K562 (cell line): Measurements from ENCODE around the gene PRUNE1. TPM values are rescaled to one million over a fixed set of nuclear protein-coding genes. Genes with fewer than 3 reads are reported as not detected.
A peak's percentile ranks its signal among the peaks of the same experiment; 100 is the strongest.

ENCODE experiments used
- ATAC-seq: fragments of 200-7000 bp; cut with Tn5 transposase; 3 replicates; pipeline ENCODE4 v1.9.1; 2020; ENCODE audit warnings: moderate library complexity
- BruUV-seq: library from RNA; stranded (reverse); fragments of 400-500 nt; replicated peaks from 2 replicates; lab custom pipeline; 2021; lab: Mats Ljungman, UMichigan
- CTCF ChIA-PET: fragments of 300-600 bp; formaldehyde crosslinking; extraction: SDS; loops from one replicate; lab custom pipeline; 2021; ENCODE audit warnings: low intra/inter-chr PET ratio; lab: Yijun Ruan, JAX
- POLR2A ChIA-PET: fragments of 300-600, 350-650 bp; sonication (Branson Sonifier 250); formaldehyde crosslinking; extraction: SDS; loops from one replicate; lab custom pipeline; 2021; ENCODE audit warnings: antibody characterized with exemption, inconsistent platforms; lab: Yijun Ruan, JAX
- DNase-seq, 4 experiments: peaks; one replicate each; pipeline versions ENCODE4 v3.0.0 to v3.0.0-alpha.2; 2011 to 2018; ENCODE audit warnings: low spot score in 3 of 4, mixed read lengths in 3 of 4; ENCODE audit errors: extremely low read depth in 1 of 4
- FAIRE-seq: peaks from 2 replicates; lab custom pipeline; 2011; peaks lifted over from hg19 to GRCh38; lab: Jason Lieb, UNC
- H2AFZ ChIP-seq: 2 replicates; pipeline ENCODE4 v1.6.0; 2011; ENCODE audit warnings: low read depth, low read length, control low read depth, inconsistent platforms
- H3K27ac ChIP-seq: fragments of 200-600 bp; 3 replicates; pipeline ENCODE4 v1.8.0; 2011; ENCODE audit warnings: low read depth, mild to moderate bottlenecking, control low read depth, inconsistent platforms, low read length, moderate library complexity, mixed read lengths; ENCODE audit errors: extremely low read depth
- H3K27me3 ChIP-seq, 2 experiments: fragments of 300-600 bp in 1 of 2; 2 replicates in 1 of 2; 3 replicates in 1 of 2; pipeline versions ENCODE4 v1.6.0 to v1.8.0; 2011; ENCODE audit warnings: inconsistent platforms in 2 of 2, low read length in 2 of 2, mild to moderate bottlenecking in 1 of 2, mixed read lengths in 1 of 2, moderate library complexity in 1 of 2; ENCODE audit not compliant: control insufficient read depth in 2 of 2, insufficient read depth in 2 of 2
- H3K36me3 ChIP-seq: fragments of 300-600 bp; 3 replicates; pipeline ENCODE4 v1.8.0; 2011; ENCODE audit warnings: mild to moderate bottlenecking, low read length, inconsistent platforms; ENCODE audit not compliant: control insufficient read depth, insufficient read depth
- H3K4me1 ChIP-seq, 2 experiments: fragments of 200-600 bp in 1 of 2; replicated peaks in 1 of 2; 2 replicates in 1 of 2; 3 replicates in 1 of 2; pipeline versions ENCODE4 v1.5.1 to v1.8.0; 2011; ENCODE audit warnings: inconsistent platforms in 2 of 2, low read length in 2 of 2, mild to moderate bottlenecking in 1 of 2, mixed read lengths in 1 of 2, moderate library complexity in 1 of 2; ENCODE audit not compliant: control insufficient read depth in 2 of 2, insufficient read depth in 2 of 2
- H3K4me2 ChIP-seq: 2 replicates; pipeline ENCODE4 v1.6.1; 2011; ENCODE audit warnings: low read length, control low read depth, inconsistent platforms, mixed read lengths; ENCODE audit not compliant: insufficient read depth
- H3K4me3 ChIP-seq: fragments of 200-600 bp; sonication (generic), shearing (Covaris generic); 2 replicates; pipeline ENCODE4 v1.5.1; 2016; ENCODE audit warnings: control low read depth, inconsistent platforms
- H3K79me2 ChIP-seq: fragments of 200-600 bp; 3 replicates; pipeline ENCODE4 v1.8.0; 2011; ENCODE audit warnings: low read length, inconsistent platforms; ENCODE audit not compliant: control insufficient read depth, insufficient read depth
- H3K9ac ChIP-seq, 2 experiments: 2 replicates each; pipeline versions ENCODE4 v1.6.0 to v1.6.1; 2011; ENCODE audit warnings: low read depth in 2 of 2, low read length in 2 of 2, control low read depth in 1 of 2, inconsistent platforms in 1 of 2, mild to moderate bottlenecking in 1 of 2, mixed read lengths in 1 of 2; ENCODE audit not compliant: insufficient read depth in 1 of 2
- H3K9me1 ChIP-seq: one replicate; pipeline ENCODE4 v1.6.0; 2011; ENCODE audit warnings: inconsistent platforms, mild to moderate bottlenecking, low read length, moderate library complexity; ENCODE audit not compliant: control insufficient read depth, insufficient read depth
- H3K9me3 ChIP-seq: replicated peaks from 2 replicates; pipeline ENCODE4 v1.5.1; 2011; ENCODE audit warnings: low read depth, low read length, inconsistent platforms; ENCODE audit not compliant: control insufficient read depth, insufficient read depth
- H4K20me1 ChIP-seq: replicated peaks from 2 replicates; pipeline ENCODE4 v1.6.1; 2011; ENCODE audit warnings: low read length, inconsistent platforms, mixed read lengths; ENCODE audit not compliant: control insufficient read depth, insufficient read depth
- HMG20A ChIP-seq: fragments of 450-650 bp; formaldehyde crosslinking; conservative IDR thresholded peaks from 2 replicates; pipeline ENCODE4 v1.4.0; 2020; ENCODE audit warnings: mild to moderate bottlenecking, mixed read lengths
- STAG1 ChIP-seq: sonication (generic); formaldehyde crosslinking; IDR thresholded peaks from 2 replicates; pipeline ENCODE4 v1.5.0; 2020; ENCODE audit warnings: missing genetic modification reagents, borderline replicate concordance
- ZBED1 ChIP-seq: IDR thresholded peaks from 2 replicates; pipeline ENCODE4 v1.6.1; 2014
- ZNF165 ChIP-seq: fragments of 250-450 bp; sonication (Bioruptor Pico); IDR thresholded peaks from 2 replicates; pipeline ENCODE4 v1.4.0; 2020; ENCODE audit warnings: borderline replicate concordance
- ZNF584 ChIP-seq: fragments of 200-800 bp; sonication (Bioruptor generic); IDR thresholded peaks from 2 replicates; pipeline ENCODE4 v1.6.1; 2016; ENCODE audit warnings: low read depth, mild to moderate bottlenecking, missing genetic modification characterization, missing compliant biosample characterization
- ZNF717 ChIP-seq: fragments of 250-450 bp; sonication (Bioruptor Pico); IDR thresholded peaks from 2 replicates; pipeline ENCODE4 v1.5.0; 2021
- WGBS: fragments of 100-300 bp; shearing (Covaris generic); methylation state at CpG from one replicate; pipeline ENCODE4 v1.1.6; 2016; ENCODE audit warnings: low coverage, mixed read lengths; ENCODE audit not compliant: insufficient coverage; ENCODE audit errors: missing lambda C conversion rate; 5-methylcytosine and 5-hydroxymethylcytosine counted together
- in situ Hi-C: fragments of 300-500 bp; cut with MboI; formaldehyde crosslinking; loops from 4 replicates; pipeline ENCODE4 v1.15.0; 2018; ENCODE audit warnings: inconsistent platforms, mixed read lengths
- intact Hi-C: fragments of 100-400 bp; cut with micrococcal nuclease; formaldehyde crosslinking; loops from 2 replicates; pipeline ENCODE4 v1.14.2; 2022
- polyA plus RNA-seq, 8 experiments: library from polyadenylated mRNA; depleted of rRNA in 4 of 8; stranded (reverse) in 5 of 8; unstranded in 3 of 8; fragments of >200 nt; fragmentation: Nextera tagmentation in 2 of 8; fragmentation: Illumina TruSeq in 1 of 8; extraction: Ambion mirVana in 2 of 8; extraction: Trizol in 1 of 8; gene quantifications; 2 replicates each; pipeline versions ENCODE4 v1.2.1 to v1.2.3, GENCODE V29; 2011 to 2014; ENCODE audit warnings: inconsistent platforms in 1 of 8, missing spikeins in 1 of 8
- total RNA-seq, 7 experiments: library from RNA; depleted of rRNA in 6 of 7; stranded (reverse); fragments of >200 nt in 6 of 7; fragmentation: Illumina TruSeq in 2 of 7; extraction: Trizol in 2 of 7; gene quantifications; 2 replicates each; pipeline versions ENCODE4 v1.2.1 to v1.2.3, GENCODE V29; 2011 to 2021; ENCODE audit warnings: low replicate concordance in 1 of 7
- TF ChIP-seq, protein P1 (sequence below): fragments of 450-650 bp; IDR thresholded peaks from 2 replicates; pipeline ENCODE4 v1.6.1; 2016; ENCODE audit warnings: low read depth
- TF ChIP-seq, protein P2 (sequence below): IDR thresholded peaks from 2 replicates; pipeline ENCODE4 v1.6.1; 2014; ENCODE audit warnings: antibody characterized with exemption
- TF ChIP-seq, protein P3 (sequence below): fragments of 450-650 bp; IDR thresholded peaks from one replicate; pipeline ENCODE4 v1.6.1; 2018; ENCODE audit warnings: mild to moderate bottlenecking, moderate library complexity; ENCODE audit not compliant: partially characterized antibody

The PRUNE1 gene
- total and polyA plus RNA-seq, 9 of the 15 experiments (the other 6 are each of a cell fraction or from before 2014, with no cell fraction given) = 16.7 to 48.3 (median 26.2) TPM

- Histone ChIP-seq H4K20me1 (no peaks in the 10 kb centered on the region), H3K4me1 (peaks cover 46 to 49% of the 10 kb centered on the region in 2 experiments), H3K9ac (peak overlapping the region; percentile 67 to 81; a peak in 2 of 4 replicates), H3K36me3 (peaks cover 11% of the 10 kb centered on the region; the same call in 2 of the 3 replicates), H3K27me3 (no peaks in the 10 kb centered on the region), H3K79me2 (peaks cover 1% of the 10 kb centered on the region; the same call in 1 of the 3 replicates), H3K9me3 (no peaks in the 10 kb centered on the region), H3K4me3 (no peak overlapping the region), H3K4me2 (peak overlapping the region; percentile 67; the same call in 1 of the 2 replicates), H2AFZ (peak overlapping the region; percentile 88), H3K9me1 (no peaks in the 10 kb centered on the region), H3K27ac (peak overlapping the region; percentile 80)
- CTCF ChIA-PET = no interaction called here
- in situ Hi-C loops (loop anchor here (5.0 to 10.0 kb wide), 2 partner anchors 435 to 743 kb away; partner anchors contain the start of gene CA14), intact Hi-C loops (loop anchor here (5.0 to 10.0 kb wide), 3 partner anchors 165 to 743 kb away; partner anchors contain the start of gene CA14)
- no peak for FAIRE-seq
- POLR2A ChIA-PET = interaction anchor here (0.7 to 1.8 kb wide), 6 partner anchors 10 to 764 kb away, joined by 3 to 7 read pairs (median 3); partner anchors contain the start of gene ANP32E
- TF ChIP-seq STAG1 (CRISPR knock-in tag) (no peak), ZBED1 (no peak), ZNF717 (CRISPR knock-in tag) (no peak), ZNF584 (peak; percentile 11; the same call in 1 of the 2 replicates), HMG20A (CRISPR knock-in tag) (no peak), ZNF165 (CRISPR knock-in tag) (0 out of 2 replicates have a peak, but pooled peaks have one; percentile 24)
- TF ChIP-seq, protein P1, sequence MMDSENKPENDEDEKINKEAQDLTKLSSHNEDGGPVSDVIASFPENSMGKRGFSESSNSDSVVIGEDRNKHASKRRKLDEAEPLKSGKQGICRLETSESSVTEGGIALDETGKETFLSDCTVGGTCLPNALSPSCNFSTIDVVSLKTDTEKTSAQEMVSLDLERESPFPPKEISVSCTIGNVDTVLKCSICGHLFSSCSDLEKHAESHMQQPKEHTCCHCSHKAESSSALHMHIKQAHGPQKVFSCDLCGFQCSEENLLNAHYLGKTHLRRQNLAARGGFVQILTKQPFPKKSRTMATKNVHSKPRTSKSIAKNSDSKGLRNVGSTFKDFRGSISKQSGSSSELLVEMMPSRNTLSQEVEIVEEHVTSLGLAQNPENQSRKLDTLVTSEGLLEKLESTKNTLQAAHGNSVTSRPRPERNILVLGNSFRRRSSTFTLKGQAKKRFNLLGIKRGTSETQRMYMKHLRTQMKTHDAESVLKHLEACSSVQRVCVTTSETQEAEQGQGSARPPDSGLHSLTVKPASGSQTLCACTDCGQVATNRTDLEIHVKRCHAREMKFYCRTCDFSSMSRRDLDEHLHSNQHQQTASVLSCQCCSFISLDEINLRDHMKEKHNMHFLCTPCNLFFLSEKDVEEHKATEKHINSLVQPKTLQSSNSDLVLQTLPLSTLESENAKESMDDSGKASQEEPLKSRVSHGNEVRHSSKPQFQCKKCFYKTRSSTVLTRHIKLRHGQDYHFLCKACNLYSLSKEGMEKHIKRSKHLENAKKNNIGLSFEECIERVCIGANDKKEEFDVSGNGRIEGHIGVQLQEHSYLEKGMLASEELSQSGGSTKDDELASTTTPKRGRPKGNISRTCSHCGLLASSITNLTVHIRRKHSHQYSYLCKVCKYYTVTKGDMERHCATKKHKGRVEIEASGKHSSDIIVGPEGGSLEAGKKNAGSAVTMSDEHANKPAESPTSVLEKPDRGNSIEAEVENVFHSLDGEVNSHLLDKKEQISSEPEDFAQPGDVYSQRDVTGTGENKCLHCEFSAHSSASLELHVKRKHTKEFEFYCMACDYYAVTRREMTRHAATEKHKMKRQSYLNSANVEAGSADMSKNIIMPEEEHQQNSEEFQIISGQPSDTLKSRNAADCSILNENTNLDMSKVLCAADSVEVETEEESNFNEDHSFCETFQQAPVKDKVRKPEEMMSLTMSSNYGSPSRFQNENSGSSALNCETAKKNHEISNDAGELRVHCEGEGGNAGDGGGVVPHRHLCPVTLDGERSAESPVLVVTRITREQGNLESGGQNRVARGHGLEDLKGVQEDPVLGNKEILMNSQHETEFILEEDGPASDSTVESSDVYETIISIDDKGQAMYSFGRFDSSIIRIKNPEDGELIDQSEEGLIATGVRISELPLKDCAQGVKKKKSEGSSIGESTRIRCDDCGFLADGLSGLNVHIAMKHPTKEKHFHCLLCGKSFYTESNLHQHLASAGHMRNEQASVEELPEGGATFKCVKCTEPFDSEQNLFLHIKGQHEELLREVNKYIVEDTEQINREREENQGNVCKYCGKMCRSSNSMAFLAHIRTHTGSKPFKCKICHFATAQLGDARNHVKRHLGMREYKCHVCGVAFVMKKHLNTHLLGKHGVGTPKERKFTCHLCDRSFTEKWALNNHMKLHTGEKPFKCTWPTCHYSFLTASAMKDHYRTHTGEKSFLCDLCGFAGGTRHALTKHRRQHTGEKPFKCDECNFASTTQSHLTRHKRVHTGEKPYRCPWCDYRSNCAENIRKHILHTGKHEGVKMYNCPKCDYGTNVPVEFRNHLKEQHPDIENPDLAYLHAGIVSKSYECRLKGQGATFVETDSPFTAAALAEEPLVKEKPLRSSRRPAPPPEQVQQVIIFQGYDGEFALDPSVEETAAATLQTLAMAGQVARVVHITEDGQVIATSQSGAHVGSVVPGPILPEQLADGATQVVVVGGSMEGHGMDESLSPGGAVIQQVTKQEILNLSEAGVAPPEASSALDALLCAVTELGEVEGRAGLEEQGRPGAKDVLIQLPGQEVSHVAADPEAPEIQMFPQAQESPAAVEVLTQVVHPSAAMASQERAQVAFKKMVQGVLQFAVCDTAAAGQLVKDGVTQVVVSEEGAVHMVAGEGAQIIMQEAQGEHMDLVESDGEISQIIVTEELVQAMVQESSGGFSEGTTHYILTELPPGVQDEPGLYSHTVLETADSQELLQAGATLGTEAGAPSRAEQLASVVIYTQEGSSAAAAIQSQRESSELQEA = no peak
- TF ChIP-seq, protein P2, sequence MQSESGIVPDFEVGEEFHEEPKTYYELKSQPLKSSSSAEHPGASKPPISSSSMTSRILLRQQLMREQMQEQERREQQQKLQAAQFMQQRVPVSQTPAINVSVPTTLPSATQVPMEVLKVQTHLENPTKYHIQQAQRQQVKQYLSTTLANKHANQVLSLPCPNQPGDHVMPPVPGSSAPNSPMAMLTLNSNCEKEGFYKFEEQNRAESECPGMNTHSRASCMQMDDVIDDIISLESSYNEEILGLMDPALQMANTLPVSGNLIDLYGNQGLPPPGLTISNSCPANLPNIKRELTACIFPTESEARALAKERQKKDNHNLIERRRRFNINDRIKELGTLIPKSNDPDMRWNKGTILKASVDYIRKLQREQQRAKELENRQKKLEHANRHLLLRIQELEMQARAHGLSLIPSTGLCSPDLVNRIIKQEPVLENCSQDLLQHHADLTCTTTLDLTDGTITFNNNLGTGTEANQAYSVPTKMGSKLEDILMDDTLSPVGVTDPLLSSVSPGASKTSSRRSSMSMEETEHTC = no peak
- TF ChIP-seq, protein P3, sequence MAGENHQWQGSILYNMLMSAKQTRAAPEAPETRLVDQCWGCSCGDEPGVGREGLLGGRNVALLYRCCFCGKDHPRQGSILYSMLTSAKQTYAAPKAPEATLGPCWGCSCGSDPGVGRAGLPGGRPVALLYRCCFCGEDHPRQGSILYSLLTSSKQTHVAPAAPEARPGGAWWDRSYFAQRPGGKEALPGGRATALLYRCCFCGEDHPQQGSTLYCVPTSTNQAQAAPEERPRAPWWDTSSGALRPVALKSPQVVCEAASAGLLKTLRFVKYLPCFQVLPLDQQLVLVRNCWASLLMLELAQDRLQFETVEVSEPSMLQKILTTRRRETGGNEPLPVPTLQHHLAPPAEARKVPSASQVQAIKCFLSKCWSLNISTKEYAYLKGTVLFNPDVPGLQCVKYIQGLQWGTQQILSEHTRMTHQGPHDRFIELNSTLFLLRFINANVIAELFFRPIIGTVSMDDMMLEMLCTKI = no peak
- DNase-seq = no peak
- no TSS peak for BruUV-seq
- no peak for ATAC-seq
- 95% methylated on average over 1 of the region's 2 CpGs for WGBS
These were observed 8.3 kb upstream of the PRUNE1 start for GRCh38 chr1:150999926-151000325.
